Activated CD8-positive, alpha-beta memory T cell treated with anti-CD3 and anti-CD28 coated beads, Interleukin-2, amount 50 U/mL, for 1 hour (primary cell): ENCODE data around the gene CTTN.

Experiments
- DNase-seq: peaks from one replicate; pipeline ENCODE4 v3.0.0-alpha.2; 2020; ENCODE audit errors: extremely low read depth

The CTTN gene

DNA sequence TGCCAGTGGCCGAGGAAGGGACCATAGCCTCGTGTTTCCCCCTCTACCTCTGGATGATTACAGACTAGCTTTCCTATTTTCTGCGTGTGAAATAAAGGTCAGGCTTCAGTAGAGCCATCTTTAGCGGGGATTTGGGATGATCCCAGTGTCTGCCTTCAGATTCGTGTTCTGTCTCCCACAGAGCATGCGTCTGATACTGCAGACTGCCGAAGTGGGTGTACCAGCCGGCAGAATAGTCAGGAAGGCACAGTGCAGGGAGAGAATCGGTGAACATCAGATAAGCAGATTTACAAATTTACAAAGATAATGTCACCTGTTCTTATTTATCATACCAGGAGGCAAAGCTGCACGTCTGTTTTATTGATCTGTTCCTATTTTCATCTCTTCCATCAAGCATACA, 11.1 kb downstream of the CTTN start:
- DNase-seq = no peak

- DNase-seq = no peak
Observed at GRCh38 chr11:70409871-70410270, 11.5 kb downstream of the CTTN start.

DNA sequence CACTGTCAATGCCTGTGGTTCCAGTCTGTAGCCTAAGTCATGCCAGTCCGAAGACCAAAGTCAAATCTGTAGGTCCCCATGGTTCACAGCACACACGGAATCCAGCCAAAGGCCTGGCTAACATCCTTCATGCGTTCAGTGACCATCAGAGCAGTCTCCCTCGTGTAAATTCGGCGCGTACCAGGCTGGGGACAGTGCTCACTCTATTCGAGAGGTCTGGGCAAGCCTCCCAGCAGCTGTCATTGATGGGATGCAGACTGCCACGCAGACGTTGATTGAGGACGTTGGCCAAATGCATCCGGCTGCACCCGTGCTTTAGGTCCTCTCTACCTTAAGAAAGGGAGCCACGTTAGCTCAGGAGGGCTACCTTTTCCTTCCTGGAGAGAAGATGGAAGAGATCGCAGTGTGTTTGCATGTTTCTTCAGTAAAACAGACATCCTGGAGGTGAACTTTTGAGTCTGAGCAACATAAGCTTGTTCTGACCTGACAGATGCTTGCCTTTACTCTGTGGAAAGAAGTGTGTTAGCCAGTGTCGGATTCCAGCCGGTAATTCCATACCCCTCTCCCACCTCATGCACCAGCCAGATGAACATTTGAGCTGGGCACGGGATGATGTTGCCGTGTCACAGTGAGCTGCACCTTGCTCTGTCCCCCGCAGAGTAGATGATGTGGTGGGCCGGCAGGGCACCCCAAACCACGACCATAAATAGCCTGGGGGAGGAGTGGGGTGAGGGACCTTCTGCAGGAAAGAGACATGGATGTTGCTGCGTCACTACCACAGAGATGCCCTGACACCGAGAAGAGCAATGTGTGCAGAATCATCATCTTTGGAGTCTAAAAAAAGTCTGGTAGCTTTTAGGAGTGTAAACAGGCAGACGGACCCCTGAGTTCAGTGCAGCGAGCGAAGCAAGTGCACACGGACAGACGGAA, 12.2 kb downstream of the CTTN start:
- no peak for DNase-seq

GRCh38 chr11:70411713-70412452, 13.6 kb downstream of the CTTN start:
- DNase-seq = no peak

DNA sequence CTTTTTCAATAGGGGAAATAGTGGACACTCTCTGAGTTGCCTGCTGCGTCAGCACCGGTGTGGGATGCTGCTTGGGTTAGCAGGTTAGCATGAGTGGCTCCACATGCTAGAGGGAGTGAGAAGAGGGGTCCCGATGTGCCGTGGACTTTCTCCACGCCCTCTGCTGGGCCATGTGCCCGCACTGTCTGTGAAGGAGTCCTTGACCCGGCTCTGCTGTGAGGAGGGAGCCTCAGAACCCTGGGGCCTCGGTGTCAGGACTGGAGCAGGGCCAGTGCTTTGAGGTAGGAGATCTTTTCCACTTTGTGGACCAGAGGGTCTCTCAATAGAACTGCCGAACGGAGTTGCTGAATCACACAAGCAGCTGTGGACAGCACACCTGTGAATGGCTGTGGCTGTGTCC, 14.8 kb downstream of the CTTN start:
- no peak for DNase-seq

GRCh38 chr11:70414341-70415100, 16.2 kb downstream of the CTTN start:
- no peak for DNase-seq

DNA sequence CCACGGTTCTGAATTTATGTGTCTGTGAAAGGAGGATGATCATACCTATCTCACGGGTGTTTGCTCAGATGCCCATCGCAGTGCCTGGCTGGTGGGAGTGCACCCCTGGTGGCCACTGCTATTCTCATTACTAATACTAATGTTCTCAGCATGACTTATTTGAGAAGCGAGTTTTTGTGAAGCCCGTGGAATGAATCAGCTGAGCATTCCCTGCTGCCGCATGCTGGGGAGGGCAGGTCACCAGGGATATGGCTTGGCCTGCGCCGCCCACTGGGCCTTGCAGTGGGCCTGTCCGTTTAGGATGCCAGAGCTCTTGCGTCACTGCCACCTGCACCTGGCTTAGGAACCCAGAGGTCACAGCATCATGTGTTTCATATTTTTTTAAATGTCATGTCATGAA, 16.9 kb downstream of the CTTN start:
- no peak for DNase-seq

- DNase-seq = no peak
Observed at GRCh38 chr11:70415642-70416395, 17.5 kb downstream of the CTTN start.

GRCh38 chr11:70416881-70417280, 18.6 kb downstream of the CTTN start:
- no peak for DNase-seq

GRCh38 chr11:70418130-70418529, 19.8 kb downstream of the CTTN start:
- no peak for DNase-seq

DNA sequence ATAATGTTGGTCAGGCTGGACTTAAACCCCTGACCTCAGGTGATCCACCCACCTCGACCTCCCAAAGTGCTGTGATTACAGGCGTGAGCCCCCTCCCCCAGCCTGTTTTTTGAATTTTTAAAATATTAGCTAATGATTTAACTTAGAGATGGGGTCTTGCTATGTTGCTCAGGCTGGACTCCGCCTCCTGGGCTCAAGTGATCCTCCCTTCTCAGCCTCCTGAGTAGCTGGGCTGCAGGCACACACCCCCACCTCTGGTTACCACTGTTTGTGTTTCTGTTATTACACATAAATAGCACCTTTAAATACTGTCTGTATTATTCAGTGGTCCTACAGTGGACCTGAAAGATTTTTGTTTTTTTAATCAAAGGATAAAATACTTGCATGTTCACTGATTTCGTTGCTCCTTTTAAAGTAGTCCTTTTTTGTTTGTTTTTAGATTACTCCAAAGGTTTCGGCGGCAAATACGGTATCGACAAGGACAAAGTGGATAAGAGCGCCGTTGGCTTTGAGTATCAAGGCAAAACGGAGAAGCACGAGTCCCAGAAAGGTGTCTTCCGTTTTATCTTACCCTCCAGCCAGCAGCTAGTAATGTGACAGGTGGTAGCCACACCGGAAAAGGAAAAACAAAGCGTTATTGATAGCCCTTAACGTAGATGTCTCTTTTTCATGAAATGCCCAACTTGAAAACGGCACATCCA, 21.1 kb downstream of the CTTN start:
- DNase-seq = no peak

GRCh38 chr11:70420008-70420464, 21.7 kb downstream of the CTTN start:
- DNase-seq = no peak

DNA sequence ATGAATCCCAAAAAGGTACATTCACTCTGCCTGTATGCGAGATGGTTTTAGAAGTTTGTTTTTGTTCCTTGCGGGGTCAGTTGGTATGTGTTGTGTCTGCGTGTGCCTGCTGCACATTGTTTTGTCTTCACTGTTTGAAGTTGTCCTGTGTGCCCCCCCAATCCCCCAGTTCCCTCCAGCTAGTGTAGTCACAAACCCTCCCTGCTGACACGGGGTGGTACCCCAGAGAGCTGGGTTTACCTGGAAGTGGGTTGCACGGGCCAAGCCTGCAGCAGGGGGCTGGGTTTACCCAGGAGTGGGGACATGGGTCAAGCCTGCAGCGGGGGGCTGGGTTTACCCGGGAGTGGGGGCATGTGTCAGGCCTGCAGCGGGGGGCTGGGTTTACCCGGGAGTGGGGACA, 22.2 kb downstream of the CTTN start:
- no peak for DNase-seq

GRCh38 chr11:70421123-70421522, 22.8 kb downstream of the CTTN start:
- DNase-seq = no peak

DNA sequence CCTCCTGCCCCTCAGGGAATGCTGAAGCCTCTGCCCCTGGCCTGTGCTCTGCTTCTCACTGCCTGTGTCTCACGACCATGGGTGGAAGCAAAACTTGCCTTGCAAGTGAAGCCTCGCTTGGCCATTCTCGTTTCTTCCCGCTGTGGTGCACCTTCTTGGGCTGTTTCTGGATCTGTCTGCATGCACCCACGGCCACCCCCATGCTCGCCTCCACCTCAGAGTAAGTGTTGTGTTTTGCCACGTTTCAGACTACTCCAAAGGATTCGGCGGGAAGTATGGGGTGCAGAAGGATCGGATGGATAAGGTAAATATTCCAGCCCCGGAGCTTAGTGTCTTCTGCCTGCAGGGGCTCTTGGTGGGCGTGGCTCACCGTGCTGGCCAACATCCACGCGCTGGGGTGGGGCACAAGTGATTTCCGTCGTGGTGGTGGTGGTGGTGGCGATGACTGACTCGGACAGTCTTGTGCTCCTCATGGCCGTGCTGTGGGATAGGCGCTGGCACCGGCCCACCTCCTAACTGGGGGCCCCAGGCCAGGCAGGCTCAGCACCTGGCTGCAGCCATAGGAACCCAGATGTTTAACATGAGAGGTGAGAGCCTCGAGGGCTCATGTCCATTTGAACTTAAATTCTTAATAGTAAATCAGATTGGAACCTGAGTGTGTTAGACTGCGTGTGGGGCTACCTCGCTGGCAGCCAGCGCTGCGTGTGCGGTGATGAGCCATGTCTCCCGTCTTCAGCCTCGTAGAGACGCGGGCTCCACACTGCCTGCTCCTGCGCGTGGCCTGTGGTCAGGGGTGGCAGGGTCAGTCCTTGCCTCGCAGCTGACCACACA, 24.6 kb downstream of the CTTN start:
- DNase-seq = no peak

DNA sequence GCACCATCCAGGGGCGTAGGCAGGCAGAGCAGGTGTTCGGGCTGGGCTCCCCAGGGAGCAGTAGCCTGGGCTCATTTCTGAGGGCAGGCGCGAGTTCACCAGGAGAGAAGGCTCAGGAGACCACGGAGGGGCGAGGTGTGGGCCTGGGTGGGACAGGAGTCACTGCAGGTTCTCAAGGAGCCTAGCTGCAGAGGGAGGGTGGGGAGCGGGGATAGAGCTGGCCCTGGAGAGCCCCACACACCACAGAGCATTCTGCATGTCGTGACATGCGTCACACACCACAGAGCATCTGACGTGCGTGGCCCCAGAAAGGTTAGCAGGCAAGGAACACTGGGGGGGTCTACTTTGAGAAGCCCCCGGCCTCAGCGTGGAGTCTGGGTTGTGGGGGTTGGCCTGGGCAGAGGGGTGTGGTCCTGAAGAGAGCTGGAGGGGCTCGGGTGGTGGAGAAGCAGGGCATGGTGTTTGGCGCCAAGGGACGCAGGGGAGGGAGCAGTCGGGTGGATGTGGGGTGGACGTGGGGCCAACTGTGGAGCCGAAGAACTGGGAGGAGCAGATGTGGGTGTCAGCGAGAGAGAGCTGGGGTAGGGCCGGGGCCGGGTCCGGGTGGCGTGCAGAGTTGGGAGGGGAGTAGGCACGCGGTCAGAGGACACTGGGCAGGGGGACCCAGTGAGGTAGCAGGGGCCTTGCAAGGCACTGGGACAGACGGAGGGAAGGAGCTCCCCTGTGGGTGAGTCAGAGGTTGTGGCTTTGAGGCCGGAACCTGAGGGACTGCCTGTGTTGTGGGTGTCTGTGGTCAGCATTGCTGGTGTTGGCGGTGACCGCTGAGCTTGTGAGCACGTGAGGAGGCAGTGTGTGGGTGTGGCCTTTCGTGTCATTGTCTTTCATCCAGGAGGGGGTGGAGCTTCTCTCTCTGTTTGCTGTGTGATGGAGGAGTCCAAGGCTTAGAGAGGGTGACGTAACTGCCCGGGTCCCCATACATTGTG, 25.5 kb downstream of the CTTN start:
- DNase-seq = no peak

DNA sequence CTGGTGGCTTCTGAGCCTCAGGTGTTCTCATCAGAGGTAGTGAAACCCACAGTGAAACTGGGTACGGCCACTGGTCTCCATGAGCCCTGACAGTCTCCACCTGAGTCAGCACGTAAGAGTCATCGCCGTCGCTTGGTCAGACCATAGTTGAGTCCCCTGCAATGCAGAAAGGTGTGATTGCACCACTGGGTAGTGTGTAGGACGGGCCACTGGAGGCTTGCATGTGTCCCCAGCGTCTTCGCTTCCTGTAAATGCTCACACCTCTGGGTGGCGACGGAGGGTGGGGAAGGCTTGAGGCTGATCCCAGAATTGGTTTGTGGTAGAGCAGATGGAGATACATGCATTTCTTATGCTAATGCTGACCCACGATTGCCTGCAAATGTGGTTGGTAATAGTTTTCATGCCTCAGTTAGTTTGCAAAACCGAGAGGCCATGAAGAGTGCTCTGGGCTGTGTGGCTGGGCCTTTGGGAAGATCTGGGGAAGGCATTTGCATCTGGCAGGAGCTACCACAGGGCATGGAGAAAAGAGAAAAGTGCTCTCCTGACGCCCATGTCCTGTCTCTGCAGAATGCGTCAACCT, 26.5 kb downstream of the CTTN start:
- no peak for DNase-seq

- DNase-seq = no peak
Observed at GRCh38 chr11:70427436-70427835, 29.1 kb downstream of the CTTN start.
